GM19438 (cell line): ENCODE results near the gene NDUFS6.
"Not testable (repeated sequence)": the region's sequence is repeated elsewhere in the genome, so short reads cannot be mapped to it uniquely, and the experiment has no call there.

Source experiments
- ATAC-seq: cut with Tn5 transposase; IDR thresholded peaks from one replicate; pipeline ENCODE4 v1.9.1; 2021; ENCODE audit warnings: low read depth; ENCODE audit not compliant: unreplicated experiment

Gene NDUFS6

DNA sequence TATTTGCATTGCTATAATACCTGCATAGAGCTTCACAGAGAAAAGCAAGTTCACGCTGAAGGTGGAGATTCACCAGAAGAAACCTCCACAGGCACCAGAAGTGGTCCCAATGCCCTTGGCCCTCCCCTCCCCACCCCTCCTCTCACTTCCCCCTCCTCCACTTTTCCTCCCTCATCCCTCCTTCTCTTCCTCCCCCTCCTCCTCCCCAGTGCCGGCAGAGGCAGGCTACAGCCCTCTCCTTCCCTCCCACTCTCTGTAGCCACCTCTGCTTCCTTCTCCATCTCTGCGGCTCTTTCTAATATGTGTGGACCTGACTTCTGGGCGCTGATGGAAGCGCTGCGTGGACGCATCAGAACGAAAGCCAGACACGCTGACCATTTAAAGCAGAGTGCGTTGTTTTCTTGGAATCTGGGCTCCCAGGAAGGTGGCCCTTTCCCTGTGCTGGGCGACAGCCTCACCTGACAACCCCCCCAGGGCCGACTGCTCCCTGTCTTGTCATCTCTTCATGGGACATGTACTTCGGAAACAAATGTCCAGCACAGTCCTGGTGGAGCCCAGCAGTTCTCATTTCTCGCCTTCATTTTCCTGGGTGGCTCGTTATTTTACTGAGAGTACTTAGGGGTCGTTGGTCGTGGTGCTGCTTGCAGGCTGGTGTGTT lies 29.5 kb downstream of the NDUFS6 start:
- ATAC-seq, result no peak

DNA sequence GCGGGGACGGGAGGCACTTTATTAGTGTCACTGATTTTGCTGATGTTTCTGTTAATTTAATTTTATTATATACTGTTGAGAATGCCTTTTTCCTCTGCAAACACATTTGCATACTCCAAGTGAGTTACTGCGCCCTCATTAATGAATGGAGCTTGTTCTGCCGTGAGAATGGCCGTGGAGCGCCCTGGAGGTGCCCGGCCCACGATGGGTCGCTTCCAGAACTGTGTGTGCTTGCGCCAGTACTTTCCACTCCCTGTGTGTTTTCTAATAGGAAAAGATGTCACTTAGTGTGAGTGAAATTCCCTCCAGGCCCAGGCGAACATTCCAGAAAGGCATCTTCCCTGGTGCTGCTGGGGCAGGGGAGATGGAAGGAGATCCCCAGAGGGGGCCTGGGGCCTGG lies 30.1 kb downstream of the NDUFS6 start:
- no peak for ATAC-seq

DNA sequence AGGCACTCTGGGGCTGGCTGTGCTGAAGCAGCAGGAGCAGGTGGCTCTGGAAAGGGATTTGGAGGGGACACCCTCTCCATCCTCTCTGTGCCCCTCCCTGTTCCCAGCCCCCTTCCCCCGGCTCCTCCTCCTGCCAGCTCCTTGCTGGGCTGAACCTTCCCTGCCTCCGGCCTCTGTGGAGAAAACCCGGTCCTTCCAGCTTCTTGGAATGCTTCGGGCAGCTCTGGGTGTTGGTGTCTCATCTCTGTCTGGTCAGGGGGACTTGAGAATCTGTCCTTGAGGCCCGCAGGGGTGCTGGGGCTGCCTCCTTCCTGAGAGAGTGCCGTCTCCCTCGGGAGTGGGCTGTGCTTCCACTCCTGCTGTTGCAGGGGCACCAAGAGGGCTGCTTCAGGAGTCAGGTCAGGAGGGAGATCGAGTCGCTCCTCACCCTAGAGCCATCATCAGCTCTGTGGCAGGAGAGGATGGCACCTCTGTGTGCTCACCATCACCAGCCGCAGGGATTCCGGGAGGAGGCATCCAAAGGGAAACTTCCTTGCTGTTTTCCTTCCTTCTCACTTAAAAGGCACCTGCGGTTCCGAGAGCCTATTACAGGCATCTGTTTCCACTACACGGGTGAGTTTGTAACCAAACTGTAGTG lies 30.6 kb downstream of the NDUFS6 start:
- ATAC-seq, result no peak

DNA sequence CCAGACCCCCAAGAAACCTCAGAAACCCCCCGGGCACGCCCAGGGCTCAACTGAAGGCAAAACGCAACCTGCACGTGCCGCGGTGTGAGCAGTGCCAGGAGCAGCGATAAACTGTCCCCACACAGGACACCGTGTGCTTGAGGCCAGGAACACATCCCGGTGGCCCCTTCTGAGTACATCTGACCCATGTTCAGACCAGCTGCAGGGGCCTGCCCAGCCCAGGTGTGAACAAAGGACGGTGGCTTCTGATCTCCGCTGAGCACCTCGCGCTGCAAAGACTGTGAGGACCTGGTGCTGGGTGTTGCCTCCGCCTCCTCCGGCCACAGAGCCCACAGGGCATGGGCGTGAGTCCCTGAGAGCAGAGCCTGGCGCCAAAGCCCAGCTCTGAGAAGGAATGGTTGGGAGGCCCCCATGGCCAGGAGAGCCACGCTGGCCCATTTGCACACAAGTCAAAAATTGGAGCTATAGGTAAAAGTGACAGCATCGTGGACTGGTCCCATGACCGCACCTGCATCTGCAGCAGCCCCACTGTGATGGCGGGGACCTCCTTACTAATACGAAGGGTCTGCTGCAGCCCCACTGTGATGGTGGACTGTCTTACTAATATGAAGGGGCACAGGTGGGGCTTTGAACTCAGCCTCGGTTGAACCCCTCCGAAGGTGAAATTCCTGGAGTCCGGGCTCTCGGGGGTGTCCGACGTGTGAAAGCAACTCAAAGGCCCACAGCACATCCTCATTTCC lies 31.5 kb downstream of the NDUFS6 start:
- no peak for ATAC-seq

DNA sequence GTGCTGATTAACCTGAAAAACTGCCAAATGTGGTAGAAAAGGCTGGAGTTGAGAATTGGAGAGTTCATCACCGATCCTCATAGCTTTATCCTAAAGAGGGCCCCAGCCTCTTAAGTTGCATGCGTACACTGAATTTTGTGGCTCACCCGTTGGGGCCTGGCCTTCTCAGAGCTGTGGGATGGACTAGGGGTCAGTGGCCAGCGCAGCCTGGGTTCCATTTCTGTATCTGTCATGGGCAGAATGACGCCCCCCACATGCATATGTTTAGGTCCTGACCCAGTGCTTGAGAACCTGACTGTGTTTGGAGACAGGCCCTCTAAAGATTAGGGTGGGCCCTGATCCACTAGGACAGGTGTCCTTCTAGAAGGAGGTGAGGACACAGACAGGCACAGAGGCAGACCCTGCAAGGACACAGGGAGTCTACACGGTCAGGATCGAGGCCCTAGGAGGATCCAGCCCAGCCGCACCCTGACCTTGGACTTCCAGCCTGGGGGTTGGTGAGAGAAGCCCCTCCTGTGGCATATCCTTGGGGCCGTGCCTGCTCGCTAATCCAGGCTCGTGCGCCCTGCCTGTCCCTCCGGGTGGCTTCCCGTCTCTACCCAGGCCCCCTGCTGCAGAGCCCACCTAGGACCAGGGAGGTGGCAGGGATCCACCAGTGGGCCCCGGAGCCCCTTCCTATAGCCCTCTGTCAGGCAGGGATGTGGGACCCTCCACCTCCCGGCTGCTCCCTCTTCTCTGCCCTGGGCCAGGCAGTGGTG lies 32.2 kb downstream of the NDUFS6 start:
- no peak for ATAC-seq

DNA sequence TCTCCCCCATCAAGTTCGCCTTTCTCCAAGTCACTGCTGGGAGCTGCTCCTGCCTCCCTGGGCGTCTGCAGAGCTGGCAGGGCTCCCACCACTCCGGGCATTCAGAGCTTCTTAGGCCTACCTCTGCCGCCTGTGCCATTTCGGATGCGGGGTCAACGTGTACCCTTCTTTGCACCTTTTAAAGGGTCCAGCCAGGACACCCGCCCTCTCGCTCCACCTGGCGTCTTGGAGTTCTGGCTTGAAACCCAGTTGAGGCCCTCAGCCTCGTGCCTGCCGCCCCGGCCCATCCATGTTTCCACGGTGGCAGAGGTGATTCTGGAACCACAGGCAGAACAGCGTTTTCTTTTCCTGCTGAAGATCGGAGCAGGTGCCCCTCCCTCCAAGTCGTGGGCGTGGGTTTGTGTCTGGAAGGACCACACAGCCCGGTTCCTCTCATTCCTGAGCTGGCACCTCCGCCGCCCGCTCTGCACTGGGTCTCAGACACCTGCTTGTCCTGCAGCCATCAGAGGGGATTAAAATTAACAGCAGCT lies 32.9 kb downstream of the NDUFS6 start:
- no peak for ATAC-seq

DNA sequence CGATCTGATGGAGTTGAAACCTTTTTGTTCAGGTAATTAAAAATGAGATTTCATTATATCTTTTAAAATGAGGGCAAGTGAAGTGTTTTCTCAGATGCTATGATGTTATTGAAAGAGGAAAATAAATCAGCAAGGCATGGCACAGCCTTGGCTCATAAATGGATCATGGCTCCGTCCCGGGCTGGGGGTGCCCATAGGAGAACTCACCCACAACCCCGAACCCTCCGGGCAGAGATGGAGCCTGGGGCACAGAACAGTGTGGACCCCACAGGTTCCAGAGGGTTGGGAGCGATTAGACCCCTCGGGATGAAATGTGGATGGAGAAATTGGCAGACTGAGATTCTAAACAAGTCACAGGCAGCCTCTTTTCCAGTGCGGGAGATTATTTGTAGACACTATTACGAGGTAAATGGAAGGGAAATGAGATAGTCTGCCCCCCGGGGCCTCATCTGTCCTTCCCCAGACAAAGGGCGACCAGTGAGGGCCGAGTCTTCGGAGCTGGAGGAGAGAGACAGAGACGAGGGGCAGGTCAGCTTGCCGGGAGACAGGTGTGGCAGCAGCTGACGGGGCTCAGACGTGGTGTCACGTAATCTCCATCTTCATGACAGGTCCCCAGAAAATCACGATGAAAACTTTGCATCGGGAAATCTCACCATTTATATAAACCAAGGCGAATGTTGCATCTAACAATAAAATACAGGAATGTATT lies 33.7 kb downstream of the NDUFS6 start:
- ATAC-seq, result no peak

DNA sequence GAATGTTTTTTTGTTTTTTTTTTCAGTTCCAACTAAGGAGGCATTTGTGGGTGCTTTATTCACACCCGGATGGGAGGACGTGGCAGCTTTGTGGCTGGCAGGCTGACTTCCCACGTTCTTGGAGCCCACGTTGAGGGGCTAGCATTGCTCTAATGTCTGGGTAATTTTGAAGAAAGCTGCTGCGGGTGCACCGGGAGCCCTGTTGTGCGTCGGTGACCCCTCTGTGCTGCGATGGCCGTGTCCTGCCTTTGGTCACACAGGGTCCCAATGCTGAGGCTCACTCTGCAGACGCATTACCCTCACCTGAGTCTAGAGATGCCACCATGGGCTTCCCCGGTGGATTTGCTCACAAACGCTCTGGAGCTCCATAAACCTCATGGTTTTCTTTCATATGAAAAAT lies 34.2 kb downstream of the NDUFS6 start:
- no peak for ATAC-seq

DNA sequence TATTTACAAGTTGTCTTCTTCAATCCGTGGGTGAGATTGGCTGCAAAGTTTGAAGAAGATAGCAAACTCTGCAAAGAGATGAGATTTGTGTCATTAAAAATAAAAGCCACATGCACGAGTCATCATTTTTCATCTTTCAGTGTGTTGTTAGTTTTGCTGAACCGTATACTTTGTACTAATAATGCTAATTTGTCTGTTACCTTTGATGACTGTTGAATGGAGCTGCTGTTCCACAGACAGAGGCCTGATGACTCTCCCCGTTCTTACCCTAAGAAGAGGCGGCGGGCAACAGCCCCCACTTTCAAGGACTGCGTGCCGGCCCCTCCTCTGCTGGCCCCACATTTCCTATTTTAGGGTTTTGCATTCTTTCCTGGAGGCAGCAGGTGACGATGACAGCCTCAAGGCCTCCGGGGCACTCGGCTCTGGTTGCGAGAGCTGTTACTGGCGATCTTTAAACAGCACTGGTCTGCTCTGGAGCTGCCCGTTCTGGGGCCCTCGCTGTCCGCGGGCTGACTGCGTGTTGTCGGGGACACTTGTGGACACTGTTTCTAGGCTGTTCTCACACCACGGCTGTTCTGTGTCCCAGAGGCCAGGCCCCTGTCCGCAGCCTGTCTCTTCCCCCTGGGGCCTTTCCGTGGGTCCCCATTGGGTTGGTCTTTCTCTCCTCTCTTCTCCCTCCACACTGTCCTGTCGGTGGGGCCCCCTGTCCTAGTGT lies 35.1 kb downstream of the NDUFS6 start:
- no peak for ATAC-seq

DNA sequence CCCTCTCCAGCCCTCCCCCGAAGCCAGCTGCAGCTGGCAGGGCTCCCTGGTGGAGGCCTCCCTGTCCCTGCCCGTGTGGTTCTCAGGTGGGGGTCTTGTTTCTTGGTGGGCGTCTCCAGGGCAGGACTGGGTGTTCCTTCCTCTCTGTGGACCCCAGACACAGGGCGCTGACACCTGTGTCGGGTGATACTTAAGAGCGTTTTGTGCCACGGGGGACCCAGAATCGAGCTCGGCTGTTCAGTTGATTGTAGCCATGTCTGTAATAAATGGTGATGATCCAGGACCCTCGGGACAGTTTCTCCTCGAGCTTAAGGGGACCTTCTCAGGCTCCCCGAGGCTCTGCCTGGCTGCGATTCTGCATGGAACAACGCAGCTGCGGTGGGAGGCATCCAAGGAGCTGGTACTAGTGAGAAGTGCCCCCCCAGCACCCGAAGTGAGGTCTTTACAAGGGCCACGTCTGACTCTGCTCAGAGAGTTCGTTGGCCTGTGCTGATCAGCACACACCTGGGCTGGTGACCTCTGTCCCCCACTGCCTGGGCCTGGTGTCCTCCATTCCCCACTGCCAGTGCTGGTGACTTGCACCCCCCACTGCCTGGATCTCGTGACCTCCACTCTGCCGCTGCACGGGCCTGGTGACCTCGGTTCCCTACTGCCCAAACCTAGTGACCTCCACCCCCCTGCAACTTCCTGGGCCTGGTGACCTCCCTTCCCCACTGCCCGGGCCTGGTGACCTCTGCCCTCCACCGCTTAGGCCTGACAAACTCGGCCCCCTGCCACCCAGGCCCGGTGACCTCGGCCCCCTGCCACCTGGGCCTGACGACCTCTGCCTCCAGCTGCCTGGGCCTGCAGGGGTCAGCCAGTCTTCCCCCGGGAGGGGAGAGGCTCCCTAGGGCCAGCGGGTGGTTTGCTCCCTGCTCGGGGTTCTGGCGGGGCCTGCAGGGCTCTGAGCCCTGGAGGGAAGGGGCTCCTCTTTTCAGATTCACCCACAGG lies 36.0 kb downstream of the NDUFS6 start:
- no peak for ATAC-seq

DNA sequence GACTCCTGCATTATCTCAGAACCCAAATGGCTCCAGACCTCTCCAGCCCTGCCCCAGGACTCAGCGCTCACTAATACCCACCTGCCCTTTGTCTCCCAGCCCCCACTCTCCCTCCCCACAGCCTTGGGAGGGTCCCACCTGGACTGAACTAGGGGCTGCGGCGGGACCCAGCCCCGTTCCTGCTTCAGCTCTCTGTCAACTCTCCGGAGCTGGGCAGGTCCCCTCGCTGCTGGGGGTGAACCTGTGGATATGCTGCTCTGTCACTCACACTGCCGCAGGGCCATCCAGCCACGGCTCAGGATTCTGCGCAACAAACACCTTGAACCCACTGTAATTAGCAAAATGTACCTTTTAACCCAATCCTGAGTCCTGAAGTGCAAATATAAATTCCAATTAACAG lies 36.8 kb downstream of the NDUFS6 start:
- ATAC-seq, result no peak

DNA sequence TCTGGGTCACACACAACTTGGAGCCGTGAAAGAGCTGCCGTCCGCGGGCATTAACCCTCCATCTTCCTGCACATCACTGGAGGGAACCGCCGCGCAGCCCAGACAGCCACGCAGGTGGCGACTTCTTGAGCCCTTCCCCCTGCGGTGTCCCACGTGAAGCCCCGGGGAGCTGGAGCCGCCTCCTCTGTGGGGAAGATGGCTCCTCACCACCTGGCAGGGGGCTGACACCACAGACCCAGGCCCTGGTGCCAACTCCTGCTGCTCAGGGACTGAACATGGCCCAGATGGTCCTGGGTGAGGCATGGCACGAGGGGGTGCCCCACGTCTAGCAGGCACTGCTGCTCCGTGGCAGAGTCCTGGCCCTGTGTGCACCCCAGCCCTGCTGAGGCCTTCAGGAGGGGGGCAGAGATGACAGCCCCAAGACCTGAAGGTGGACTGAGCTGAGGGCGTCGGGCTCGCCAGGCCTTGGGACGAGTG lies 38.9 kb downstream of the NDUFS6 start:
- ATAC-seq, result no peak

DNA sequence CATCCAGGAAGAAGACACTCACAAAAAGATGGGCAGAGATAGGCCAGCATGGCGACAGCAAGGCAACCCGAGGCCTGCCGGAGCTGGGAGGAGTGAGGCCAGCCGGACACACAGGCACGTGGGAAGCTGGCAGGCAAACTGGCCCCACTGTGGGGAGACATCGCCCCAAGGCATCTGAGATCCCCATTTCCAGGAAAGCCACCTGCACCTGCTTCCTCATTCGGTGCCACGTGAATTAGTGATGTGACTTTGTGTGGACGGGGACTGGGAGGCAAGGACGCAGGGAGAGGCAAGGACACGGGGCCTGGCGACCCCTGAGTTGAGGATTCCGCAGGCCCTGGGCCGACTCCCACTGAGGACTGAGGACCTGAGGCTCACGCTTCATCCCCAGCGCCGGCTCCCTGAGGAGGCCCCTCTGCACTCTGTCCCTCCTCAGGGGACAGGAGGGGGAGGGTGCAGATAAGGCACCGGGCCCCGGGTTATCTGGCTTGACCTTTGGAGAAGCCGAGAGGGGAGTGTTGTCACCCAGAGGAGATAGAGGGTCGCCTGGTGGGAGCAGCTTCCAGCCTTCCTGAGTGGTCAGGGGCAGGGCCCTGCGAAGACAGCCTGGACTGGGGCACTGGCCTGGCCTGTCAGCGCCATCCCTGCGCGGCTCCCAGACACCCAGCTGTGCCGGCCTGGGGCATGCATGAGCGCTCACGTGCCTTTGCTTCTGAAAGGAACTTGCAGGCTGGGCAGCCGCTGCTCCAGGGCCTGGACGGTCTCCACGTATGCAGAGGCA lies 39.7 kb downstream of the NDUFS6 start:
- no peak for ATAC-seq

DNA sequence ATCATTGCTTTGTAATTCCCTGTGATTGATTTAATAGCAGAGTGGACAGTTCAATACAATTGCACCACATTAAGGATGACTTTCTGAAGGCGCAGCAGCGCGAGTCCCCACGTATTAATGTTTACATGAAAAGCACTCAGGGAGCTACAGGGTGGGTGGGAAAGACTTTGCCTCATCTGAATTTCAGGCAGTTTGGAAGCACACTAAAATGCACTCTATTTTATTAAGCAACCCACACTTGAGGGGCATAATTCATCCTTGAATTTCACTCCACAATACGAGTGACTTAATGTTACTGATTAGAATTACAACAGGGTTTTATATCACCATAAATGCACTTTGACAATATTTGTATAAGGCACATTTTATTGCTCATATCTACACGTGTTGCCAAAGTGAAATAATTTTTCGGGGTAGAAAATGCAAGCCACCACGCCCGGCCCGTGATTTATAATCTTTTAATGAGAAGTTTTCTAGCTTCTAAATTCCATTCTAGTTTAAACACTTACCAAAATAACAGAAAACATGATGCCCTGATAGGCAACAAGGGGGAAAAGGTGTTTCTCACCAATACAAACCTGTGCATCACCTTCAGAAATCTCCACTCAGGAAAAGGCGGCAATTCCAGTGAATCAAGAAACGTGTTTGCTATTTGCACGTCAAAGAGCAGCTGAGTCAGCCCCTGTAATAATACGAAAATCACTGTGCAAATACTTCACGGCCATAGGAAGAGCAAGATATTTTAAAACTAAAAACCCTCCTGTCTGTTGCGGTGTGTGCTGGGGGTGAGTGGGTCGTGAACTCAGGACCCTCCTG lies 41.0 kb downstream of the NDUFS6 start:
- ATAC-seq, result no peak

DNA sequence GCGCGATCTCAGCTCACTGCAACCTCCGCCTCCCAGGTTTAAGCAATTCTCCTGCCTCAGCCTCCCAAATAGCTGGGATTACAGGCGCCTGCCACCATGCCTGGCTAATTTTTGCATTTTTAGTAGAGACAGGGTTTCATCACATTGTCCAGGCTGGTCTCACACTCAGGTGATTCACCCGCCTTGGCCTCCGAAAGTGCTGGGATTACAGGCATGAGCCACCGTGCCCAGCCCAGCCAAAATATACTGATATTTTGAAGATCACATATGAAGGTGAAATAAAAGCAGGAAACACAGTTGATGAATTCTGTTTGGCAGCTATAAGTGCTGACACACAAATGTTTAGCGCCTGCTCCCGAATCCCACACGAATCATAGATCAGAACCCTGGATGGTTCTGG lies 42.6 kb downstream of the NDUFS6 start:
- not testable (repeated sequence) for ATAC-seq

DNA sequence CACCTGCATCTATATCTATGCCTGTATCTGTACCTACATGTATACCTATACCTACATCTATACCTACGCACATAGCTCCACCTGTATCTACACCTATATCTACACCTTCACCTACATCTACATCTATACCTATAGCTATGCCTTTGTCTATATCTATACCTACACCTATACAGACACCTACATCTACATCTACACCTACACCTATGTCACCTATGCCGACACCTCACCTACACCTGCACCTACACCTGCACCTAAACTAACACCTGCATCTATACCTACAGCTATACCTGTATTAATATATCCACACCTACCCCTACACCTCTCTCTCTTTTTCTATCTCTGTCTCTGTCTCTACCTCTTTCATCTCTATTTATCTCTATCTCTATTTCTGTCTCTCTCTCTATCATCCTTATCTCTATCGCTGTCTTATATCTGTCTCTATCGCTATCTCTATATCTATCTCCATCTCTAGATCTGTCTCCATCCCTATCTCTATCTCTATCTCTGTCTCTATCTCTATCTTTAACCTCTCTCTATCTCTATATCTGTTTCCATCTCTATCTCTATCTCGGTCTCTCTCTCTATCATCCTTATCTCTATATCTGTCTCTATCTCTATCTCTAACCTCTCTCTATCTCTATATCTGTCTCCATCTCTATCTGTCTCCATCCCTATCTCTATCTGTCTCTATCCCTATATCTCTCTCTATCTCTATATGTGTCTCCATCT lies 43.7 kb downstream of the NDUFS6 start:
- ATAC-seq, result no peak
